Measurements from ENCODE around the gene ZNF691. TPM values are rescaled to one million over a fixed set of nuclear protein-coding genes. Genes with fewer than 3 reads are reported as not detected.
"Not testable (repeated sequence)": the region's sequence is repeated elsewhere in the genome, so short reads cannot be mapped to it uniquely, and the experiment has no call there.

Gene ZNF691, protein sequence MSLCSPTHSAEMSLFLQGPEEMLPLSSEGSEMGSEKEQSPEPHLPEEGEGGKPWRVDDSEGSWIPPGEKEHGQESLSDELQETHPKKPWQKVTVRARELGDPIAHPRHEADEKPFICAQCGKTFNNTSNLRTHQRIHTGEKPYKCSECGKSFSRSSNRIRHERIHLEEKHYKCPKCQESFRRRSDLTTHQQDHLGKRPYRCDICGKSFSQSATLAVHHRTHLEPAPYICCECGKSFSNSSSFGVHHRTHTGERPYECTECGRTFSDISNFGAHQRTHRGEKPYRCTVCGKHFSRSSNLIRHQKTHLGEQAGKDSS
- total RNA-seq, result 10 to 100 TPM in 1 of 2 experiments, 1 to 10 TPM in 1; 8.7 to 10.0 TPM

DNA sequence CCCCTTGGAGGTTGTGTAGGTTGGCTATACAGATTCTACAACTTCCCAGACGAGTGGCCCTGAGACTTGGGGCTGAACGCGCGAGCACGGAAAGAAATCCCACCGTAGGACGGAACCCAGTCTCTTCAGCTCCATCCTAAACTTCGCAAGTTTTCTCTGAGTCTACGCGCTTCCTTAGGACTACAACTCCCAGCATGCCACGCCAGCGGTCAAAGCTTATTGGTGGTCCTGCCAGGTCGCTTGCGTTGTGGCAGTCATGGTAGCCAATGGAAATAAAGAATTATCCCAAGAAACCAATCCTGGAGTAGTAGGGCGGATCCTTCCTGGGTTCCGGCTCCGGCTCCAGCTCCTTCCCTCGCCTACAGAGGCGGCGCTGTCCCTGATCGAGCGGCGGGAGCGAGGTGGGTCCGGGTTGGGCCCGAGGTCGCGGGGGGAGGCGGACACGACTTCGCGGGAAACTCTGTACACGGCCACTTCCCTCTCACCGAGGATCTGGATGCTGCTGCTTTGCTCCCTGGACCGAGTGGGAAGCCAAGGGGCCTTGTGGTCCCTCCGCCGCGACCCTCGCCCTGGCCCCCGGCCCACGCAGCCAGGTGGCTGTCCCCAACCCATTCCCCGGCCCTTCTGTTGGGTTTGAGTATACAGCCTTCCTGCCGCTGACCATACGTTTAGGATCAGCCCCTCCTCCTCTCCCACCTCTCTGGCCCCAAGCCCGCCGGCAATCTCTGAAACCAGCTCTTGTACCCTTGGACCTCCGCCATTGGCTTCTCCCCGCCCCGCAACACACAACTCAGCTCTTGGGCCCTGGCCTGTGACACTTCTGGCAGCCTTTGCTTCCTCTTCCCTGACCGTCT lies at the start of gene ZNF691:
ZNF691 (plus strand) TSS at position 357 of the 854 bp plus-strand sequence. CDS start 3,046 bp downstream, outside the sequence.
- no peaks in the 10 kb centered on the region for H3K27me3 Mint-ChIP-seq
- DNase-seq, result peak; percentile 88
- H3K4me3 Mint-ChIP-seq, result peak within 1 kb of the TSS; percentile 91
- H3K36me3 Mint-ChIP-seq, result peaks cover 48% of the 10 kb centered on the region
- peaks cover 10% of the 10 kb centered on the region for H3K9me3 Mint-ChIP-seq
- H3K4me1 Mint-ChIP-seq, result peaks cover 27% of the 10 kb centered on the region
- H3K27ac Mint-ChIP-seq, result peak within 1 kb of the TSS; percentile 82

DNA sequence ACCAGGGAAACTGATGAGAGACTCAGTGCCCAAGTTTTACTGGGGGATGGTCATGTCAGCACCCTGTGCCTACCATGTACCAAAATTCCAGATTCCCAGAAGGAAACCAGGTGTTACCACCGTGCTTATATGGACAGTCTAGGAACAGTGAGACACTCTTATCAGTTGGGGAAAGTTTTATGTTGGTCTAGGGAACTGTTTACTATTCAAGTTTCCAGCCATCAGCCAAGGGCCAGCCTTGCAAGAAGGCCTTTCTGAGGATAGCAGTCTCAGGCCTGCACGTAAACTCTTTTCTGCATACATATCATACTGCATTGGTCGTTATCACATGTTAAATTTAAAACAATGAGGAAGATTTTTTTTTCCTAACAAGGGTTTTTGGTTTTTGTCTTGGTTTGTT lies 49.0 kb upstream of the ZNF691 start:
- H3K9me3 Mint-ChIP-seq, result no peaks in the 10 kb centered on the region
- H3K27ac Mint-ChIP-seq, result no peak overlapping the region
- H3K4me1 Mint-ChIP-seq, result no peaks in the 10 kb centered on the region
- H3K27me3 Mint-ChIP-seq, result no peaks in the 10 kb centered on the region
- DNase-seq, result no peak
- no peaks in the 10 kb centered on the region for H3K36me3 Mint-ChIP-seq
- H3K4me3 Mint-ChIP-seq, result no peak overlapping the region

DNA sequence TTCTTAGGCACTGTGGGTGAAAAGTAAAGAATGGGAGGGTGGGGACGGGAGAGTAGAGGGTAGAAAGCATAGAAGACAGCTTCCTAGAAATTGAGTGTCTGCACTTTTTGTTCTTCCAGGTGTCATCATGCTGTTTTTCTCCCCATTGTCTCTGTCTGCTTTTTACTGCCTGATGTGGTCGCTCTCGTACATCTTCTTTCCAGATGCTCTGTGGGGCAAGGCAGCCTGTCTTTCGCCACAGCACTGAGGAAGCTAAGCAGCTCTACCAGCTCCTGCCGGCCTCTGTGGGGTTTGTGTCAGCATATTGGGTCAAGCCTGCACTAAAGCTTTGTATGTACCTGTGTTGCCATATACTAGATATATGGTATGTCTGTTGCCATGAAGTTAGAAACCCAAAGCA lies 48.4 kb upstream of the ZNF691 start:
- Mint-ChIP-seq H3K27me3 (no peaks in the 10 kb centered on the region), H3K9me3 (no peaks in the 10 kb centered on the region), H3K4me3 (no peak overlapping the region), H3K27ac (no peak overlapping the region), H3K36me3 (no peaks in the 10 kb centered on the region), H3K4me1 (no peaks in the 10 kb centered on the region)
- DNase-seq, result no peak

DNA sequence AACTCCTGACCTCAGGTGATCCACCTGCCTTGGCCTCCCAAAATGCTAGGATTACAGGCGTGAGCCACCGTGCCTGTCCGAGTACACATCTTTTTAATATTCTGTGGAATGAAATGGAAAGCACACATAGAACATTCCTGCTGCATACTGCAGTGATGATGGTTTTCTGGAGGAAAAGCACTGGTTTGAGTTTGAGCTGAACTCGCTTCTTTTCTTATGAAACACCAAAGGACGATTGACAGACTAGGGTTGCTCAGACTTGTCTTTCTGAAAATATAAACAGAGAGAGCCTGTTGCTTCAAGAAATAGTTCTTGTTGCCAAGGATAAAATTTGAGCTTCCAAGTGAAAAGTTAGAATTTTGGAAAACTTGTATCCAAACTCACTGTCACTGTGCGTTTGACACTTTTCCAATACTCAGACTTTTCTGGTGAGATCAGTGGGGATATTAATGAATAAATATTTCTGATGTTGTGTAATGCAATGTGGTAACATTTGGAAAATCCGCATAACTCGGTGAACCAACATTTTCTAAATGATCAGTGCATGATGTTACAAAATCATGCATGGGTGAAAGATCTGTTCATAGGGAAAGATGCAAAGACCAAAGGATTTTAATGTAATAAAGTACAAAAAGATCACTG lies 44.5 kb upstream of the ZNF691 start:
- Mint-ChIP-seq H3K4me3 (no peak overlapping the region), H3K9me3 (peaks cover 2% of the 10 kb centered on the region), H3K27ac (no peak overlapping the region), H3K4me1 (no peaks in the 10 kb centered on the region), H3K36me3 (peaks cover 8% of the 10 kb centered on the region), H3K27me3 (no peaks in the 10 kb centered on the region)
- DNase-seq, result no peak

DNA sequence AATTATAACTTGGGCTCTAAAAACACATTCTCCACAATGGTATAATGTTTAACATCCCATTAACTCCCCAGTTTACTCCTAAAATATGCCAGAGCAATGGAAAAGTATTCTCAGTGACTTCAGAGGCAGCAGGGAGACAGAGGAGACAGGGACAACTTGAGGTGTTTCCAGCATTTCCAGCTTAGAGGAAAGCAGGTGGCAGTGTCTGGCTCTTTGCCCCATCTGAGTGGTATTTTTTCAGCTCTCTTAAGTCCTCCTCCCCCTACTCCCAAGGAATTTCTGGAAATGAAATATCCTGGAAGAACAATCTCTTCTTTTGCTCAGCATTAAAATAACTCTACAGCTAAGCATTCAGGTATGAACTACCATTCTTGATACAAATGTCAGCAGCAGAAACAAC lies 40.2 kb upstream of the ZNF691 start:
- Mint-ChIP-seq H3K27ac (no peak overlapping the region), H3K4me3 (no peak overlapping the region), H3K27me3 (no peaks in the 10 kb centered on the region), H3K36me3 (peaks cover 8% of the 10 kb centered on the region), H3K4me1 (peaks cover 3% of the 10 kb centered on the region), H3K9me3 (peaks cover 2% of the 10 kb centered on the region)
- DNase-seq, result no peak

DNA sequence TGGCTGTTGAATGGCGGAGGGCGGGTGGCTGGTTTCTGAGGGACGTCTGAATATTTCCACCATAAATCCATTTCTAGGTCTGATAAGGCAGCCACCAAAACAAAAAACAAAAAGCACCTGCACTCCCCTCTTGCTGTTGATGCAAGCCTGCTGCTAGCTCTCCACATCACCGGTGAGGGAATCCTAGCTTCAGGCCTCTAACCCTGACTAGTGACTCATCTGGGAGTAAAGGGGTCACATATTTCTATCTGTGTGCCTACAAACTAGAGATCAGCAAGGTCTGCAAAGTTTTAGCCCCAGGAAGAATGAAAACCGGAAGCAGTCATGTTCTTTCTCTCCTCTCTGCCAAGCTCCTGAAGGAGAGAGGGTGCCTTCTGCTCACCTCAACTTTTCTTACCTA lies 39.8 kb upstream of the ZNF691 start:
- Mint-ChIP-seq H3K9me3 (peaks cover 2% of the 10 kb centered on the region), H3K4me3 (no peak overlapping the region), H3K36me3 (peaks cover 8% of the 10 kb centered on the region), H3K4me1 (peaks cover 3% of the 10 kb centered on the region), H3K27me3 (no peaks in the 10 kb centered on the region), H3K27ac (no peak overlapping the region)
- DNase-seq, result no peak

DNA sequence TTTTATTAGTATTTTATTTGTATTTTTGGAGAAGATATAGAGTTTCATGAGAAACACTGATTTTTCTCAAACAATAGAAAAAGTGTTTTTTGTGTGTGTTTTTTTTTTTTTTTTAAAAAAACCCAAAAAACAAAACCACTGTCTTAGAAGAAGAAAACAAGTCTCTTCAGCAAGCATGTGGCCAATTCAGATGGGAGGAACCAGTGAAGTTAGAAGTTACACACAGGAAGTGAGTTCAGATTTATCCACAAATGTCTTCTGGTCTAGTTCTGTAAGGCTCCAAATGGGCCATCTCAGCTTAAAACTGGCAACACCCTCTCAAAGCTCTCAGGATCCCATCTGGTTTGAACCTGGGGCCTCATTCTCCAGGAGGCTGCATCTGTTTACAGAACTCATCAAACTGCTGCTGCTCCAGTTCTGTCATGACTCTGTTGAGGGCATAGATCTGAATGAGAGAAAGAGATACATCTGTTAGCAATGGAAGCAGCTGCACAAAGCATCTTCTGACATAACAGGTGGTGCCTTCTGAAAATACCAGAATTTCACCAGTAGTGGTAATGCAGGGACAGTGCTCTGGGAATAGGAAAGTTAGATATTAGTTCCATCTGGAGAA lies 39.3 kb upstream of the ZNF691 start:
- H3K4me1 Mint-ChIP-seq, result peaks cover 3% of the 10 kb centered on the region
- no peak overlapping the region for H3K4me3 Mint-ChIP-seq
- H3K27ac Mint-ChIP-seq, result no peak overlapping the region
- H3K36me3 Mint-ChIP-seq, result peaks cover 8% of the 10 kb centered on the region
- H3K27me3 Mint-ChIP-seq, result no peaks in the 10 kb centered on the region
- H3K9me3 Mint-ChIP-seq, result peaks cover 2% of the 10 kb centered on the region
- DNase-seq, result no peak

DNA sequence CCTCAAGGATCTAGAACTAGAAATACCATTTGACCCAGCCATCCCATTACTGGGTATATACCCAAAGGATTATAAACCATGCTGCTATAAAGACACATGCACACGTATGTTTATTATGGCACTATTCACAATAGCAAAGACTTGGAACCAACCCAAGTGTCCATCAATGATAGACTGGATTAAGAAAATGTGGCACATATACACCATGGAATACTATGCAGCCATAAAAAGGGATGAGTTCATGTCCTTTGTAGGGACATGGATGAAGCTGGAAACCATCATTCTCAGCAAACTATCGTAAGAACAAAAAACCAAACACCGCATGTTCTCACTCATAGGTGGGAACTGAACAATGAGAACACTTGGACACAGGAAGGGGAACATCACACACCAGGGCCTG lies 31.6 kb upstream of the ZNF691 start:
- peaks cover 16% of the 10 kb centered on the region for H3K4me1 Mint-ChIP-seq
- H3K36me3 Mint-ChIP-seq, H3K4me3 Mint-ChIP-seq, H3K9me3 Mint-ChIP-seq, H3K27me3 Mint-ChIP-seq, DNase-seq, H3K27ac Mint-ChIP-seq: not testable (repeated sequence)

DNA sequence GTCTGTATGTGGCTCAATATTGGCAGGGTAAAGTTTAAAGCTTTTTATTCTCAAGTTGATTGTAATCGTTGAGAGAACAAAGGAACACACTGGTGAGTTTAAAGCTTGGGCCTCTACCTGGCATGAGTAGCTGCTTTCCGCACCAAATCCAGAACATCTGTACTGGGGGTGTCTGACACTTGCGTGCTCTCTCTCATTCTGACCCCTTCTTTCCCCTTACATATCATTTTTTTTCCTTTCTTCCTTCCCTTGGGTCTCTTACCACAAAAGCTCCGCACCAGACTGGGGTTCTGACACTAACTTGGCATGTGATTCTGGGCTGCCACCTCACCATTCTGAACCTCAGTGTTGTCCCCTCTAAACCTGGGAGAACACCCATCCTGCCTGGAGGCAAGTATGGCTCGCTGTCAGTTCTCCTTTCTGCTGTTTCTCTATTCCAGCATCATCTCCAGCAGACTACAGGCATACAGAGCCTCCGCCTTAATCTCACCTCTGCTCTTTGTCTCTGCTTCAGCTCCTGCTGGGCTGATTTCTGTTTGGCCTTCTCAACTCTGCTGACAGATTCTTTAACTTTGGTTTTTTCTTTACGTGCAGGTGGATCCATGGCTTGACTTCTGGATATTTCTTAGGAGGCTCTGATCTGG lies 30.4 kb upstream of the ZNF691 start:
- Mint-ChIP-seq H3K27ac (peak overlapping the region; percentile 79), H3K36me3 (no peaks in the 10 kb centered on the region), H3K4me1 (peaks cover 19% of the 10 kb centered on the region), H3K4me3 (peak overlapping the region; percentile 82), H3K27me3 (no peaks in the 10 kb centered on the region), H3K9me3 (no peaks in the 10 kb centered on the region)
- peak; percentile 20 for DNase-seq

DNA sequence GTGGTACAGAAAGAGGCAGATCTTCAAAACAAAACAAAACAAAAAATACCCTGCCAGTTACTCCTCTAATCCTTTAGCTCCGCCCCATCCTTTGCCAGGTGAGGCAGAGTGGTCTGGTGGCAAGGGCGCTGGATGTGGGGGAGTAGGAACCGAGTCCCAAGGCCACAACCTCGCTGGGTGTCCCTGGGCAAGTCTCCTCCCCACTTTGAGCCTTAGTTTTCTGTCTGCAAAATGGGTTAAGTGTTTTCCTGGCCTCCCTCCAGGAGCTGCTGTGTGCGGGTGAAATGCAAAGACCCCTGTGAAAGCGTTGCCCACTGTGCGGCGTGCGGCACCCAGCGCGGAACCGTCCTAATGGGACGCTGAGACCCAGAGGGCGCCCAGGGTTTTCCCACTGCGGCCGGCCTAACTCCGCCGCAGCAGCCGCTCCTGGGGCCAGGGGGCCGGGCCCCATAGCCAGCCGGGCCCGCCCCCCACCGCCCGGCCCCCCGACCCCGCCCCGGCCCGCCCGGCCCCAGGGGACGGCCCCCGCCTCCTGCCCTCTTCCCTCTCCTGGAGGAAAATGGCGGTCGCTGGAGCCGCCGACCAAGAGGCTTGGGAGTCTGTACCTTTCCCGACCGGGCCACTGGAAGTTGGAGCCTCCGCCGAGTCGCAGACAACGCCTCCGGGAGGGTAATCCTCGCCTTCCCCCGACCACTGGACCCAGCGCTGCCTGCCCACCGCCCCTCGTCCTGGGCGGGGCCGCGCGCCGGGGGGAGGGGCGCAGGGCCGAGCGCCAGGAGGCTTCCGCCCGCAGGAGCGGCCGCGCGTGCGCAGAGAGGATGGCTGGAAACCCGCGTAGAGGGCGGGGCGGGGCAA lies 29.6 kb upstream of the ZNF691 start, which contains the start of the genes ERMAP and SVBP:
ERMAP (plus strand) TSS at position 538 of the 855 bp plus-strand sequence. CDS start 13,327 bp downstream, outside the sequence.
SVBP (minus strand) TSS at position 813 of the 855 bp plus-strand sequence. CDS start 853 bp downstream, outside the sequence.
- Mint-ChIP-seq H3K27ac (peak within 1 kb of the TSS; percentile 82), H3K4me1 (peaks cover 19% of the 10 kb centered on the region), H3K9me3 (no peaks in the 10 kb centered on the region), H3K36me3 (no peaks in the 10 kb centered on the region), H3K27me3 (no peaks in the 10 kb centered on the region), H3K4me3 (peak within 1 kb of the TSS; percentile 82)
- peak; percentile 94 for DNase-seq

DNA sequence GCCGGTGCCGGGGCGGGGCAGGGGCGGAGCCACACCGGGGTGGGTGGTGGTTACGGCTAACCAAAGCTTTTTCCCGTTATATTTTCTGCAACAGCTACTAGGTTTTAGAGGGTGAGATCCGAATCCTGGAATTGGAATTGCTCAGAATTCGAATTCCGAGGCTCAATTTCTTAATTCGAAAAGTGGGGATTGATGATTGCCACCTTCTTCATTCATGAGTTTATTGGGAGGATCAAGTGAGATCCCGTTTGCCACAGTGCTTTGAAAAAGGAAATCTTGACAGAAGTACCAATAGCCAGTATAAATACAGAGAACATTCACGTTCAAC lies 29.0 kb upstream of the ZNF691 start:
- Mint-ChIP-seq H3K4me1 (peaks cover 19% of the 10 kb centered on the region), H3K27ac (no peak overlapping the region), H3K27me3 (no peaks in the 10 kb centered on the region), H3K4me3 (peak overlapping the region; percentile 82), H3K36me3 (no peaks in the 10 kb centered on the region), H3K9me3 (no peaks in the 10 kb centered on the region)
- DNase-seq, result no peak

DNA sequence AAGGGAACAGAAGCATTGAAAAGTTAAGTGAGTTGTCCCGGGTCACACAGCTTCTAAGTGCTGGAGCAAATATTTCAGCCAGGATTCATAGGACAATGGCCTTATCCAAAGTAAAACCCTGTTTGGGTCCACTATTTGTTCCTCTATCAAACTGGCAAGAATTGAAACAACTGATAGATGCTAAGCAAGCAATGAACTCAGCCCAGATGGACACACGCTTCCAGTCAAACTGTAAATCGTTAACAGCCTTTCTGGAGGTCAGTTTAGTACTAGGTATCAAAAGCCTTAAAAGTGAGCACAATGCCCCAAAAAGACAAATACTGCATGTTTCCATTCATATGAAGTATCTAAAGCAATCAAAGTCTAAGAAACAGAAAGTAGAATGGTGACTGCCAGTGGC lies 28.4 kb upstream of the ZNF691 start:
- DNase-seq, result no peak
- Mint-ChIP-seq H3K27ac (no peak overlapping the region), H3K4me1 (peaks cover 21% of the 10 kb centered on the region), H3K9me3 (no peaks in the 10 kb centered on the region), H3K27me3 (no peaks in the 10 kb centered on the region), H3K36me3 (no peaks in the 10 kb centered on the region), H3K4me3 (no peak overlapping the region)

DNA sequence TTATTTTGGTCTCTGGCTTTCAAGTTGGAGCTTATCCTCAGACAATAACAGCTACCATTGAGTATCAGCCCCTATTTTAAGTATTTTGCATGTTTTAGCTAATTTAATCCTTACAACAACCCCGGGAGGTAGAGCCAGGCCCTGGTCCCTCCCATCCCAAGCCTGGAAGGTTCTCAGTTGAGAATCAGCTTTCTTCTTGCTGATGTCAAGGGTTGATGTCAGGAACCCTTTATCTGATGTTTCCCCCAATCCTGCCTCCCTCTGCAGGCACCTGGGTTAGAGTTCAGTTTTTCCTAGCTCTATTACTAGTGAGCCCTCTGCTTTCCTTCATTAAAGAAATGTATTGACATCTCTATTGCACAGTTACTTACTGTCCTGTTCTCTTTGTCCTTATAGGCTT lies 25.6 kb upstream of the ZNF691 start:
- DNase-seq, result no peak
- H3K27me3 Mint-ChIP-seq, result no peaks in the 10 kb centered on the region
- no peak overlapping the region for H3K4me3 Mint-ChIP-seq
- no peaks in the 10 kb centered on the region for H3K36me3 Mint-ChIP-seq
- no peak overlapping the region for H3K27ac Mint-ChIP-seq
- peaks cover 21% of the 10 kb centered on the region for H3K4me1 Mint-ChIP-seq
- no peaks in the 10 kb centered on the region for H3K9me3 Mint-ChIP-seq

DNA sequence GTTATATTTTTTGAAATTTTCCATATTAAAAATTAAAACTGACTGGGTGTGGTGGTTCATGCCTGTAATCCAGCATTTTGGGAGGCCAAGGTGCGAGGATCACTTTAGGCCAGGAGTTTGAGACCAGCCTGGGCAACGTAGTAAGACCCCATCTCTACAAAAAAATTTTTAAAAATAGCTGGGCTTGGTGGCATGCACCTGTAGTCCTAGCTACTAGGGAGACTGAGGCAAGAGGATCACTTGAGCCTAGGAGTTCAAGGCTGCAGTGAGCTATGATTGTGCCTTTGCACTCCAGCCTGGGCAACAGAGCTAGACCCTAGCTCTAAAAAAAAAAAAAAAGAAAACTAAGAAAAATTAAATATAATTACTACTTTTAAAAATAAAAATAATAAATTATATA lies 24.7 kb upstream of the ZNF691 start:
- Mint-ChIP-seq H3K9me3 (no peaks in the 10 kb centered on the region), H3K27me3 (no peaks in the 10 kb centered on the region), H3K27ac (no peak overlapping the region), H3K4me3 (no peak overlapping the region), H3K4me1 (peaks cover 14% of the 10 kb centered on the region), H3K36me3 (no peaks in the 10 kb centered on the region)
- no peak for DNase-seq
